NCI-H1105 treated with DMSO at 0.1 percent for 48 hours (cell line): ENCODE measurements around the gene TAOK3.
A peak's percentile ranks its signal among the peaks of the same experiment; 100 is the strongest.
"Not testable (repeated sequence)": the region's sequence is repeated elsewhere in the genome, so short reads cannot be mapped to it uniquely, and the experiment has no call there.

Experiments used
- DNase-seq: peaks from one replicate; lab custom pipeline; 2025; lab: John Stamatoyannopoulos, UW

TAOK3 gene

GRCh38 chr12:118299791-118300460, 72.8 kb downstream of the TAOK3 start:
- DNase-seq, result no peak

- DNase-seq, result no peak
These were observed 75.4 kb downstream of the TAOK3 start for GRCh38 chr12:118297284-118297683.

GRCh38 chr12:118292836-118293235, 79.9 kb downstream of the TAOK3 start:
- no peak for DNase-seq

GRCh38 chr12:118290130-118290529, 82.6 kb downstream of the TAOK3 start:
- DNase-seq, result no peak

- no peak for DNase-seq
These were observed 84.5 kb downstream of the TAOK3 start for GRCh38 chr12:118288174-118288573.

DNA sequence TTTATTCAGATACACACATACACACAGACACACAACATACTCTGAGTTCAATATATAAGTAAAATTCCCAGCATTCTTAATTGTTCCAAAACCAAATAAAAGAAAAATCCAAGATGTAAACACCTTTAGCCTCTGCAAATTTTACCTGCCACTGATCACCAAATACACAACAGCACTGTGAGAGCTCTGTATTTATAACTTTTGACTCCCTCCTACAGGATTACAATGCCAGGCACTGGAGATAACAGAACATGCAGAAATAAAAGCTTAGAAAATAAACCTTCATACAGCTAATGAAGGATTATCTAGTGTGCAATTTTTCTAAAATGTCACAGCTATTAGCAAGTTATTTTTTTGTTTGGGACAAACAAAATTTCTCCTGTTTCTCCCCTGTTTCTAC, 85.0 kb downstream of the TAOK3 start:
- DNase-seq, result no peak

- no peak for DNase-seq
These were observed 89.9 kb downstream of the TAOK3 start for GRCh38 chr12:118282767-118283166.

GRCh38 chr12:118278288-118278687, 94.4 kb downstream of the TAOK3 start:
- not testable (repeated sequence) for DNase-seq

GRCh38 chr12:118274066-118274465, 98.6 kb downstream of the TAOK3 start:
- DNase-seq, result no peak

GRCh38 chr12:118271770-118272417, 100.8 kb downstream of the TAOK3 start:
- no peak for DNase-seq

- DNase-seq, result no peak
These were observed 101.5 kb downstream of the TAOK3 start for GRCh38 chr12:118271183-118271582.

DNA sequence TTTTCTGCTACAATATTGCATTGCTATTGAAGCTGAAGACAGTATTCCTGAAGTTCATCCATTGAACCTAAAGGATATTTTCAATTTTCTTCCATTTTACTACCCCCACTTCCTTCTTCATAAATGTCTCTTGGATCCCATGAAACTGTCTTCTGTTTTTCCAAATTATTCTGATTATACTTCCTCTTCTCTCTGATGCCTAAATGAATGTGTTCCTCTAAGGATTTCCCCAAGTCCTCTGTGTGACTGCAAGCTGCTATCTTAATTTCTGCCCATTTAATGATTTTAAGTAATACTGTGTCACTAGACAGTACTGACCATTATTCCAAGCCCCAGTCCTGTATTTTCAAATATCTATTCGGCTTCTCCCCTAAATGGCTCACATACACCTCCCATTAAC, 102.9 kb downstream of the TAOK3 start:
- no peak for DNase-seq

DNA sequence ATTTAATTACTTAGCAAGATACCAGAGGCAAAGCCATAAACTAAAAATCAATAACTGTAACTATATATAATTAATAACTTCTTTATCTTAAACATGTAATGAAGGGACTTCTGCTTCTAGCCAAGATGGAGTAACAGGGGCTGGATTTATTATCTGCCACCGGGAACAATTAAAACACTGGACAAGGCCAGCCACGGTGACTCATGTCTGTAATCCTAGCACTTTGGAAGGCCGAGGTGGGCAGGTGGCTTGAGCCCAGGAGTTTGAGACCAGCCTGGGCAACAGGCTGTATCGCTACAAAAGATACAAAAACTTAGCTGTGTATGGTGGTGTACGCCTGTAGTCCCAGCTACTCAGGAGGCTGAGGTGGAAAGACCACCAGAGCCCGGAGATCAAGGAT, 113.6 kb downstream of the TAOK3 start:
- DNase-seq, result no peak

DNA sequence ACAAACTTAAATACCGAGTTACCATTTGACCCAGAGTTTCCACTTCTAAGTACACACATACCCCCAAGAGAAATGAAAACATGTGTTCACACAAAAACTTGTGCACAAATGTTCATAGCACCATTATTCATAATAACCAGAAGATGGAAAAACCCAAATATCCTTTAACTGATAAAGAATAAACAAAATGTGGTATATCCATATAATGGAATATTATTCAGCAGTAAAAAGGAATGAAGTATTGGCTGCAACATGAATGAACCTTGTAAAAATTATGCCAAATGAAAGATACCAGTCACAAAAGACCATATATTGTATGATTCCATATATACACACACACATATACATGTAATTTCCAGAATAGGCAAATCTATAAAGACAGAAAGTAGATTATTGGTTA, 116.4 kb downstream of the TAOK3 start:
- DNase-seq, result no peak

- no peak for DNase-seq
These were observed 123.2 kb downstream of the TAOK3 start for GRCh38 chr12:118249547-118249946.

GRCh38 chr12:118245886-118246285, 126.8 kb downstream of the TAOK3 start:
- DNase-seq, result not testable (repeated sequence)

GRCh38 chr12:118238888-118239287, 133.8 kb downstream of the TAOK3 start:
- no peak for DNase-seq

- DNase-seq, result no peak
These were observed 134.8 kb downstream of the TAOK3 start for GRCh38 chr12:118237908-118238307.

DNA sequence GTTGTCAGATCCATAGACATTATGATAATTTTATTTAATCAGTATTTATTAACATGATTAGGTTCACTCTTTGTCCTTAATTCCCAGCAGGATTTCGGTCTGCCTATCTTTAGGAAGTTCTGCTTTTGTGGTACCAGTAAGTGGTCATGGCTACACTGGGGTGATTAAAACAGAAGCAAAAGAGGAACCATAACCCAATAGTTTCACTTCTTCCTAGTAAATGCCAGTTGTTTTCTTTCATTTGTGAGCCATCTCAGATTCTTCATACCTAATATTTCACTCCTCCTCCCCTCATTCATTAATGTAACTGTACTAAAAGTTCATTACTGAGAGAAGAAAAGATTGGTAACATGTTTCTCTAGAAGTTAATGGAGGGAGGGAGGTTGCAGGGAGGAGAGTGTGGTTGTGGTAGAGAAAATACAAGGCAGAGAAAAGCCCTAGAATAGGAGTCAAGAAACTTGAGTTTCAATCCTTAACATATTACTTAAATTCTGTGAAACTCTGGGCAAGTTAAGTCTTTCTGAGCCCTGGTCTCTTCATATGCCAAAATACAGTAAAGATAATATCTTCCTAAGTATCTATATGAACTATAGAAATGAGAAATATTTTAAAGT, 135.5 kb downstream of the TAOK3 start:
- no peak for DNase-seq

DNA sequence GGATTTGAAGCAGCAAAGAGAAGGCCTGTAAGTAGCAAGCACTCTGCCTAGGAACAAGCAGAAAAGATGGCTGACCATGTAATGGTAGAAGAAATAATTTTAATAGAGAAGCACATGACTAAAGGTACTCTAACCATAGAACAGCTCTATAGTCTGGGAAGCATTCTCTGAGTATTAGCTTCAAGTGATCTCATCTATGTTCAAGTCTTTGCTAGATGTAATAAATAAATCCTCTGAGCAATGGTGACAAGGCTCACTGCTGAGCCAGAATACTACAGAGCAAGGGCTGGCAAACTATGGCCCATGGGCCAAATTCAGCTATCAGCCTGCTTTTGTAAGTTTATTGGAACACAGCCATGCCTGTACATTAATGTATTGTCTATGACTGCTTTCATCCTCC, 152.0 kb downstream of the TAOK3 start:
- DNase-seq, result peak; percentile 12

- DNase-seq, result no peak
These were observed 152.9 kb downstream of the TAOK3 start for GRCh38 chr12:118219772-118220171.

DNA sequence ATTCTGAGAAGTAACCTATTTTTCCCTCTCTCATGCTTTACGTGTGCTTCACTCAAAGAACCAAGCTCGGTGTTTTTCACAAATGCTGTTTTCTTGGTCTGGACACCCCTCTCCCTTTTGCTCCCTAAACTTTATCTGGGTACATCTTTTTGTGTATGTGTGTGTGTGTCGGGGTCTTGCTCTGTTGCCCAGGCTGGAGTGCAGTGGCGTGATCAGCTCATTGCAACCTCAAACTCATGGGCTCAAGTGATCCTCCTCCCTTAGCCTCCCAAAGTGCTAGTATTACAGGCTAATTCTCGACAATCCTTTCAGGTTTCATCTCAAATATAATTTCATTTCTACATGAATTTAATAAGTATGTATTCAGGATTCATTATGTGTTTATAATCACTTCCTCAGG, 153.6 kb downstream of the TAOK3 start:
- no peak for DNase-seq

DNA sequence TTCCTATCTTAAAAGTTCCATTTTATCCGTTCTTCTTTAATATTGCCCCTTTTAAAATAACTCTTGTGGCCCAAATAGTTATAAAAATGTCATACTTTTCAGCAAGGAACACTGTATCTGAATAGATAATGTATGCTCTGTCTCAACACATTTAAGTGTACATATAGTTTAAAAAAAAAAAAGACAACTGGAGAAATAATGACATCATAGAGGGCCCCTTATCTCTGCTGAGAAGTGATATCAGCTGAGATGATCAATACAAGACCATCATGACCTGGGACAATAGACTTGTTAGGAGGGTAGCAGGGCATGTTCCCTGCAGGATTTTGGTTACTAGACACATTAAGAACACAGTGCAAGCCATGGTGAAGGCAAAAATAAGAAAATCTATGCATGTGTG, 159.3 kb downstream of the TAOK3 start:
- no peak for DNase-seq

- DNase-seq, result no peak
These were observed 160.1 kb downstream of the TAOK3 start for GRCh38 chr12:118212606-118213005.
